ENCODE measurements around the gene STX1B. TPM values are rescaled to one million over a fixed set of nuclear protein-coding genes. Genes with fewer than 3 reads are reported as not detected.
A peak's percentile ranks its signal among the peaks of the same experiment; 100 is the strongest.

STX1B gene
- total RNA-seq, 2 donors from 2014 or later = 0.95 to 1.1 TPM

DNA sequence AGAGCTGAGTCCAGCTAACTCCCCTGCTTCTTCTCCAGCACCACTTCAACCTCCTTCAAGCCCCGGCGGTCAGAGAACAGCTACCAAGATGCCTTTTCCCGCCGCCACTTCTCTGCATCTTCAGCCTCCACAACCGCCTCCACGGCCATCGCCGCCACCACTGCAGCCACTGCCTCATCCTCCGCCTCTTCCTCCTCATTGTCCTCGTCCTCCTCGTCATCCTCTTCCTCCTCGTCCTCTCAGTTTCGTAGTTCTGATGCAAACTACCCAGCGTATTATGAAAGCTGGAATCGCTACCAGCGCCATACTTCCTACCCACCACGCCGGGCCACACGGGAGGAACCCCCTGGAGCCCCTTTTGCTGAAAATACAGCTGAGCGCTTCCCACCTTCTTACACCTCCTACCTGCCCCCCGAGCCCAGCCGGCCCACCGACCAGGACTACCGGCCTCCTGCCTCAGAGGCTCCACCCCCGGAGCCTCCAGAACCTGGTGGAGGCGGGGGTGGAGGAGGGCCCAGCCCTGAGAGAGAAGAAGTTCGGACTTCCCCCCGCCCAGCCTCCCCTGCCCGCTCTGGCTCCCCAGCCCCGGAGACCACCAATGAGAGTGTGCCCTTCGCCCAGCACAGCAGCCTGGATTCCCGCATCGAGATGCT is 45.7 kb downstream of the STX1B start:
- intact Hi-C loops (cut with DNase I) = no loop called here
- no peak for DNase-seq (ENCODE audit: low spot score)

DNA sequence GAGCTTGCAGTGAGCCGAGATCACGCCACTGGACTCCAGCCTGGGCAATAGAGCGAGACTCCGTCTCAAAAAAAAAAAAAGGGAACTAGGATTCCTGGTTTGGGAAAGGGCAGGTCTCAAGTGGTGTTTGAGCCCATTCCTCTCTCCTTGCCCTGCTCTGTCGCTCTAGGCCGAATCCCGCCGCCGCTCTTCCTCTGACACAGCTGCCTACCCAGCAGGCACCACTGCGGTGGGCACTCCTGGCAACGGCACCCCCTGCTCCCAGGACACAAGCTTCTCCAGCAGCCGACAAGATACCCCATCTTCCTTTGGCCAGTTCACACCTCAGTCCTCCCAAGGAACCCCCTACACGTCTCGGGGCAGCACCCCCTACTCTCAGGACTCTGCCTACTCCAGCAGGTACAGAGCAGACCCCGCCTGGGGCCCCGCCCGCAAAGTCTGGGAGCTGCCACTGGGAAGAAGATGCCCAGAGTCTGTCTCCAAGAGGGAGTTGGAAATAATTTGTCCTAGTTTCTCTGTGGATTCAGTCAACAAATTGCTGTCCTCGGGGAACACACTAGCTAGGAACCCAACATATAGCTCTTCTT is 46.4 kb downstream of the STX1B start:
- intact Hi-C loops (cut with DNase I) = no loop called here
- DNase-seq (ENCODE audit: low spot score) = no peak

- no peak for DNase-seq (ENCODE audit: low spot score)
- intact Hi-C loops (cut with DNase I) = no loop called here
These were observed 49.1 kb downstream of the STX1B start for GRCh38 chr16:30961384-30961783.

- intact Hi-C loops (cut with DNase I) = no loop called here
- peak; percentile 86 for DNase-seq (ENCODE audit: low spot score)
These were observed 52.0 kb downstream of the STX1B start for GRCh38 chr16:30958175-30959079.

DNA sequence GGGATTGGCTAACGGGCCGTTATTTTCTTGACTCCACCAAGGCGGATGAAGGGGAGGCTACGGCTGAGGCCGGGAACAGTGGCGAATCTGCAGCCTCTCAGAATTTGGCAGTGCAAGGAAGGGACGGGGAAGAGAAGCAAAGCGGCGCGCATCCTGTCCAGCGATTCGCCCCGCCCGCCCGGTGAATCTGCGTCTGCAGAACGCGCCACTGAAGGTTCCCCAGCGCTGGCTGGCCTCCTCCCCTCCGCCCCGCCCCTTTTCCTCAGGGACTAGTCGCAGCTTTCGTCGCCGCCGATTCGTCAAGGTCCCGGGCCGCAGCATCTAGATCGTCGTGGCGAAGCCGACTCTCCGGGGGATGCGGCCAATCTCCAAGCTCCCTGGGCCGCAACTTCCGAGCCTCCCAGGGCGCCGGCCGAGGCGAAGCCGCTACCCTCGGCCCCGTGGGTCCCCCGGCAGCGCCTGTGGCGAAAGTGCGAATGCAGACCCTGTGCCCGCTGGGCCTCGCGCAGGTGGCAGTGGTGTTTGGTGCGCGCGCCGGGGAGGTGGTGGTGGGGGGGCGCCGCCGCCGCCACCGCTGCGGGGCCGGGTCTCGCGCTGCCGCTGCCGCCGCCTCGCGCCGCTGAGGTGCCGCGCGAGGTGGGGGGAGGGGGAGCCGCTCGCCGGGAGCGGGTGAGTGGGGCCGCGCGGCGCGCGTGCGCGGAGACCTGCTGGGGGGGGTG is 52.8 kb downstream of the STX1B start, which contains the start of gene SETD1A:
Gene SETD1A, plus strand, starts transcription at position 299 of the 719 bp plus-strand sequence. CDS start 978 bp downstream, outside the sequence.
- DNase-seq (ENCODE audit: low spot score) = peak; percentile 100
- intact Hi-C loops (cut with DNase I) = no loop called here

- DNase-seq (ENCODE audit: low spot score) = peak; percentile 96
- intact Hi-C loops (cut with DNase I) = no loop called here
These were observed 53.6 kb downstream of the STX1B start for GRCh38 chr16:30956601-30957455.

DNA sequence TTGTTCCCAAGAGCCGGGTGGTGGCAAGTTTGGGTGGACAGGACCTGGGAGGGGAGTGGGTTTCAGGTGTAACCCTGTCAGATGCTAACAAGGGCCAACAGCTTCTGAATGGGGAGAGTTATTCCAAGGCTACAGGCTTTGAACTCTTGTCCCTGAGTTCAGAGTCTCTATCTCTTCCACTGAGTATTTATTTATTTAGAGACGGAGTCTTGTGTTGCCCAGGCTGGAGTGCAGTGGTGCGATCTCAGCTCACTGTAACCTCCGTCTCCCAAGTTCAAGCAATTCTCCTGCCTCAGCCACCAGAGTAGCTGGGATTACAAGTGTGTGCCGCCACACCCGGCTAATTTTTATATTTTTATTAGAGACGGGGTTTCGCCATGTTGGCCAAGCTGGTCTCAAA is 55.4 kb downstream of the STX1B start:
- intact Hi-C loops (cut with DNase I) = no loop called here
- DNase-seq (ENCODE audit: low spot score) = no peak

GRCh38 chr16:30953511-30954124 is 56.8 kb downstream of the STX1B start:
- DNase-seq (ENCODE audit: low spot score) = no peak
- intact Hi-C loops (cut with DNase I) = no loop called here

DNA sequence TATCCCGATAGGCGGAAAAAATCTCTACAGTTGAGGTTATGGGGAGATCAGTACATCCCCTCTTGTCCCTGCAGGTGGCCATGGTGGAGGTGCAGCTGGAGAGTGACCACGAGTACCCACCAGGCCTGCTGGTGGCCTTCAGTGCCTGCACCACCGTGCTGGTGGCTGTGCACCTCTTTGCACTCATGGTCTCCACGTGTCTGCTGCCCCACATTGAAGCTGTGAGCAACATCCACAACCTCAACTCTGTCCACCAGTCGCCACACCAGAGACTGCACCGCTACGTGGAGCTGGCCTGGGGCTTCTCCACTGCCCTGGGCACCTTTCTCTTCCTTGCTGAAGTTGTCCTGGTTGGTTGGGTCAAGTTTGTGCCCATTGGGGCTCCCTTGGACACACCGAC is 57.3 kb downstream of the STX1B start:
- intact Hi-C loops (cut with DNase I) = no loop called here
- DNase-seq (ENCODE audit: low spot score) = no peak

- intact Hi-C loops (cut with DNase I) = no loop called here
- peak; percentile 92 for DNase-seq (ENCODE audit: low spot score)
These were observed 58.7 kb downstream of the STX1B start for GRCh38 chr16:30951750-30952149.

GRCh38 chr16:30951193-30951592 is 59.2 kb downstream of the STX1B start:
- intact Hi-C loops (cut with DNase I) = no loop called here
- no peak for DNase-seq (ENCODE audit: low spot score)

GRCh38 chr16:30950516-30951065 is 59.8 kb downstream of the STX1B start:
- intact Hi-C loops (cut with DNase I) = no loop called here
- no peak for DNase-seq (ENCODE audit: low spot score)

GRCh38 chr16:30949650-30950515 is 60.6 kb downstream of the STX1B start:
- DNase-seq (ENCODE audit: low spot score) = peak; percentile 95
- intact Hi-C loops (cut with DNase I) = no loop called here

- DNase-seq (ENCODE audit: low spot score) = peak; percentile 94
- intact Hi-C loops (cut with DNase I) = no loop called here
These were observed 61.5 kb downstream of the STX1B start, which contains the start of gene ORAI3 for GRCh38 chr16:30948667-30949649. TSS of gene ORAI3 (plus strand) at chr16:30949068. CDS start at chr16:30949290, 222 bp downstream.

DNA sequence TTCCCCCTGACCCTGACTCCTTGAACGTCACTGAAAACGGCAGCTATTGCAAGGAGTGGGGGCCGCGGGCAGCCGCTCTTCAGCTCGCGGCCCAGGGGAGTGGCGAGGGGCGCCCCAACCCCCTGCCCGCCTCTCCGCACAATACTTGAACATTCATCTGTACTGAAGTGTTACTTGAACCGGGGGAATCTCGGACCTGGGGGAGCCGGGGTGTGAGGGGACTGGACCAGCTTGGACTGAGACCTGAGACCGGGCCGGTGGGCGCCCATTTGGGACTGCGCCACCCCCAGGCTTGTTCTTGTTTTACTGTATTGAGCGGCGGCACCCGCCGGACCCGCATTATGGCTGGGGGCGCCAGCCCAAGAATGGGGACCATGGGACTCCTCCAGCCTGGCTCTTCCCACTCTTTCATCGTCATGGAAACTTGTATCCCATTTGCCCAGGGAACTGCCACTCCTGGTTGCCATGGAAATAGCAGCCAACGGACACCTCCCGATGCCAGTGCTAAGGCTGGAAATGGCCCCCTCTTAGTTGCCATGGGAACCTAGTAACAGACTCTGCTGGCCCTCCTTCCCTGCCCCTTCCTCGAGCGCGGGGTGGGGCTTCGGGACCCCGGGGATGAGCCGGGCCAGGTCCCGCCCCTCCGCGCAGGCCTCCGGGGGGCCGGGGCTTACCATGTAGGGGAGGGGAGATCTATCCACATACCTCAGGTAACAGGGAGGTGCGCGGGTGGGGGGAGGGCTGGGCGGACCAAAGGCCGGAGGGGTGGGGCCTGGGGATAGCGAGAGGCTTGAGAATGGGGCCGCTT is 62.4 kb downstream of the STX1B start:
- intact Hi-C loops (cut with DNase I) = no loop called here

More for the DNA sequence above, 62.4 kb downstream of the STX1B start:
- peak; percentile 95 for DNase-seq (ENCODE audit: low spot score)

Data from posterior vena cava (tissue), 2 donors.